ENCODE measurements around the gene RRN3. TPM values are rescaled to one million over a fixed set of nuclear protein-coding genes. Genes with fewer than 3 reads are reported as not detected.

RRN3 gene
- total and polyA plus RNA-seq, 9 of the 15 experiments (the other 6 are each of a cell fraction or from before 2014, with no cell fraction given): 22.2 to 49.5 (median 28.4) TPM

- TF ChIP-seq NR0B1 (IDR thresholded peaks at IDR 0.05; ENCODE audit: partially characterized antibody): no peak
- TF ChIP-seq RHOXF2B (CRISPR knock-in tag; conservative IDR thresholded peaks at IDR 0.05): no peak
Observed at GRCh38 chr16:15053904-15054303, 40.2 kb downstream of the RRN3 start (continued).

- Histone ChIP-seq H2AFZ (ENCODE audit: low read depth, low read length) (no peak overlapping the region), H3K79me2 (ENCODE audit: control insufficient read depth, insufficient read depth, low read length) (peaks cover 11% of the 10 kb centered on the region; the same call in 1 of the 3 replicates), H3K9me3 (replicated peaks; ENCODE audit: control insufficient read depth, insufficient read depth, low read depth, low read length) (peaks cover 5% of the 10 kb centered on the region; the same call in 1 of the 2 replicates), H3K36me3 (ENCODE audit: control insufficient read depth, insufficient read depth, low read length) (no peaks in the 10 kb centered on the region), H3K27me3 (ENCODE audit: control insufficient read depth in 2 of 2, insufficient read depth in 2 of 2, low read length in 2 of 2) (no peaks in the 10 kb centered on the region), H3K27ac (ENCODE audit: extremely low read depth, low read depth, low read length) (no peak overlapping the region), H3K4me3 (no peak overlapping the region), H3K9me1 (ENCODE audit: control insufficient read depth, insufficient read depth, low read length) (no peaks in the 10 kb centered on the region), H4K20me1 (replicated peaks; ENCODE audit: control insufficient read depth, insufficient read depth, low read length) (no peaks in the 10 kb centered on the region; the same call in 1 of the 2 replicates), H3K4me1 (replicated peaks in 1 of 2; ENCODE audit: control insufficient read depth in 2 of 2, insufficient read depth in 2 of 2, low read length in 2 of 2) (peaks cover 2 to 20% of the 10 kb centered on the region in 2 experiments; a peak in 3 of 5 replicates), H3K4me2 (ENCODE audit: insufficient read depth, low read length) (no peak overlapping the region), H3K9ac (ENCODE audit: insufficient read depth in 1 of 2, low read depth in 2 of 2, low read length in 2 of 2) (no peak overlapping the region)
- no peak for DNase-seq (ENCODE audit: extremely low read depth in 1 of 4, low spot score in 3 of 4)
- intact Hi-C loops (cut with micrococcal nuclease) (no loop called here), in situ Hi-C loops (cut with MboI) (loop anchor here (25.0 kb wide), 1 partner anchor 166 kb away; no protein-coding TSS in a partner anchor)
- no TSS peak for BruUV-seq (replicated peaks)
- TF ChIP-seq RBM25 (IDR thresholded peaks at IDR 0.05; ENCODE audit: low read depth, low read length, severe bottlenecking): peak; percentile 5
- TF ChIP-seq HNRNPH1 (optimal IDR thresholded peaks at IDR 0.05; ENCODE audit: low read depth, low read length): no peak
- TF ChIP-seq HMBOX1 (IDR thresholded peaks at IDR 0.05): peak; percentile 84
- ATAC-seq: no peak
- POLR2A ChIA-PET: interaction anchor here (1.3 kb wide), 1 partner anchor 12 kb away, joined by 3 read pairs; no protein-coding TSS in a partner anchor
- FAIRE-seq: no peak
- 75% methylated on average over 10 of the region's 10 CpGs for WGBS (ENCODE audit: insufficient coverage, low coverage, missing lambda C conversion rate)
- CTCF ChIA-PET (ENCODE audit: low intra/inter-chr PET ratio): no interaction called here
Observed at GRCh38 chr16:15052747-15053476, 41.2 kb downstream of the RRN3 start.
